Uterus (tissue), 2 donors: ENCODE data around the gene RPL15.

Experiments used
- POLR2A ChIP-seq, 2 donors: fragments of 450-650 bp; IDR thresholded peaks; one replicate each; pipeline ENCODE4 v1.6.1; 2016; ENCODE audit warnings: antibody characterized with exemption in 2 of 2, mild to moderate bottlenecking in 1 of 2, moderate library complexity in 1 of 2
- TF ChIP-seq, protein P1 (sequence below), 4 experiments: fragments of 200-600 bp in 2 of 4; fragments of 450-650 bp in 2 of 4; sonication (generic) in 2 of 4; IDR thresholded peaks; one replicate each; pipeline ENCODE4 v1.5.1; 2016 to 2019; ENCODE audit warnings: antibody characterized with exemption in 4 of 4, mild to moderate bottlenecking in 2 of 4, moderate library complexity in 1 of 4

GRCh38 chr3:23874359-23875112, 42.4 kb upstream of the RPL15 start:
- TF ChIP-seq, protein P1, sequence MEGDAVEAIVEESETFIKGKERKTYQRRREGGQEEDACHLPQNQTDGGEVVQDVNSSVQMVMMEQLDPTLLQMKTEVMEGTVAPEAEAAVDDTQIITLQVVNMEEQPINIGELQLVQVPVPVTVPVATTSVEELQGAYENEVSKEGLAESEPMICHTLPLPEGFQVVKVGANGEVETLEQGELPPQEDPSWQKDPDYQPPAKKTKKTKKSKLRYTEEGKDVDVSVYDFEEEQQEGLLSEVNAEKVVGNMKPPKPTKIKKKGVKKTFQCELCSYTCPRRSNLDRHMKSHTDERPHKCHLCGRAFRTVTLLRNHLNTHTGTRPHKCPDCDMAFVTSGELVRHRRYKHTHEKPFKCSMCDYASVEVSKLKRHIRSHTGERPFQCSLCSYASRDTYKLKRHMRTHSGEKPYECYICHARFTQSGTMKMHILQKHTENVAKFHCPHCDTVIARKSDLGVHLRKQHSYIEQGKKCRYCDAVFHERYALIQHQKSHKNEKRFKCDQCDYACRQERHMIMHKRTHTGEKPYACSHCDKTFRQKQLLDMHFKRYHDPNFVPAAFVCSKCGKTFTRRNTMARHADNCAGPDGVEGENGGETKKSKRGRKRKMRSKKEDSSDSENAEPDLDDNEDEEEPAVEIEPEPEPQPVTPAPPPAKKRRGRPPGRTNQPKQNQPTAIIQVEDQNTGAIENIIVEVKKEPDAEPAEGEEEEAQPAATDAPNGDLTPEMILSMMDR (IDR thresholded peaks at IDR 0.05), result no peak
- no peak for TF ChIP-seq POLR2A (IDR thresholded peaks at IDR 0.05)
